H1 (cell line): ENCODE measurements around the gene SVEP1.

Experiments used
- ATF2 ChIP-seq: IDR thresholded peaks from 2 replicates; pipeline ENCODE4 v1.6.1; 2012; ENCODE audit warnings: low read length, inconsistent platforms
- CTCF ChIP-seq, 3 experiments: IDR thresholded peaks; 1 replicate in 2 of 3; 2 replicates in 1 of 3; pipeline versions ENCODE4 v1.5.1 to v1.6.1; 2011; ENCODE audit warnings: low read length in 3 of 3, mild to moderate bottlenecking in 3 of 3, inconsistent platforms in 2 of 3, low read depth in 1 of 3, moderate library complexity in 1 of 3; ENCODE audit not compliant: insufficient read depth in 1 of 3; ENCODE audit errors: control extremely low read depth in 1 of 3
- EP300 ChIP-seq, 2 experiments: IDR thresholded peaks; 1 replicate in 1 of 2; 2 replicates in 1 of 2; pipeline ENCODE4 v1.6.1; 2011 to 2012; ENCODE audit warnings: low read depth in 2 of 2, low read length in 2 of 2, mild to moderate bottlenecking in 2 of 2, borderline replicate concordance in 1 of 2, inconsistent platforms in 1 of 2, moderate library complexity in 1 of 2
- POLR2A ChIP-seq, 2 experiments: IDR thresholded peaks; 1 replicate in 1 of 2; 2 replicates in 1 of 2; pipeline ENCODE4 v1.6.1; 2011; ENCODE audit warnings: low read depth in 2 of 2, low read length in 2 of 2, mild to moderate bottlenecking in 2 of 2; ENCODE audit errors: control extremely low read depth in 1 of 2
- SIX5 ChIP-seq: IDR thresholded peaks from 2 replicates; pipeline ENCODE4 v1.6.1; 2011; ENCODE audit warnings: mild to moderate bottlenecking, low read depth, low read length
- SUZ12 ChIP-seq: fragments of 200-600 bp; sonication (generic); IDR thresholded peaks from 2 replicates; pipeline ENCODE4 v1.6.1; 2012; ENCODE audit warnings: mild to moderate bottlenecking, inconsistent platforms, low read length, moderate library complexity, mixed read lengths
- TBP ChIP-seq: IDR thresholded peaks from 2 replicates; pipeline ENCODE4 v1.6.1; 2011; ENCODE audit warnings: low read depth, low read length, improper control_type of control experiment
- ZNF274 ChIP-seq: IDR thresholded peaks from 2 replicates; pipeline ENCODE4 v1.7.0; 2012; ENCODE audit warnings: low read length, borderline replicate concordance; ENCODE audit errors: extremely low read depth

- TF ChIP-seq CTCF (IDR thresholded peaks at IDR 0.05; ENCODE audit: control extremely low read depth in 1 of 3, insufficient read depth in 1 of 3, low read depth in 1 of 3, low read length in 3 of 3) = no peak
- no peak for TF ChIP-seq ZNF274
- no peak for TF ChIP-seq TBP
- TF ChIP-seq SUZ12 = no peak
- TF ChIP-seq SIX5 = no peak
- no peak for TF ChIP-seq POLR2A (IDR thresholded peaks at IDR 0.05; ENCODE audit: control extremely low read depth in 1 of 2, low read depth in 2 of 2, low read length in 2 of 2)
- TF ChIP-seq EP300 (IDR thresholded peaks at IDR 0.05; ENCODE audit: borderline replicate concordance in 1 of 2, low read depth in 2 of 2, low read length in 2 of 2) = no peak
- TF ChIP-seq ATF2 = no peak
These were observed 123.7 kb downstream of the SVEP1 start for GRCh38 chr9:110455860-110456259.
